Progenitor cell of endocrine pancreas (in vitro differentiated cells): ENCODE results near the gene C11orf42. TPM values are rescaled to one million over a fixed set of nuclear protein-coding genes. Genes with fewer than 3 reads are reported as not detected.

Experiments
- DNase-seq: peaks from one replicate; pipeline ENCODE4 v3.0.0; 2021; ENCODE audit warnings: low spot score; ENCODE audit not compliant: unreplicated experiment
- H3K27ac Mint-ChIP-seq: 2 replicates; pipeline ENCODE4 v1.8.0; 2021; ENCODE audit warnings: mild to moderate bottlenecking, moderate library complexity, mixed read lengths
- H3K27me3 Mint-ChIP-seq: 2 replicates; pipeline ENCODE4 v1.8.0; 2021; ENCODE audit warnings: mixed read lengths
- H3K36me3 Mint-ChIP-seq: 2 replicates; pipeline ENCODE4 v1.8.0; 2022; ENCODE audit warnings: mixed read lengths; ENCODE audit not compliant: insufficient read depth
- H3K4me1 Mint-ChIP-seq: 2 replicates; pipeline ENCODE4 v1.8.0; 2021; ENCODE audit warnings: low read depth, mixed read lengths
- H3K4me3 Mint-ChIP-seq: 2 replicates; pipeline ENCODE4 v1.8.0; 2021; ENCODE audit warnings: low read depth, mild to moderate bottlenecking, moderate library complexity, mixed read lengths
- H3K9me3 Mint-ChIP-seq: 2 replicates; pipeline ENCODE4 v1.8.0; 2021; ENCODE audit warnings: low read depth, mixed read lengths
- CTCF ChIP-seq: fragments of 200-600 bp; sonication (generic); IDR thresholded peaks from one replicate; pipeline ENCODE4 v1.5.0; 2021; ENCODE audit warnings: antibody characterized with exemption, mild to moderate bottlenecking; ENCODE audit not compliant: unreplicated experiment
- total RNA-seq: library from RNA; stranded (reverse); gene quantifications from 2 replicates; pipeline ENCODE4 v1.2.1, GENCODE V29; 2021

The C11orf42 gene
- total RNA-seq, 1 donor from 2014 or later = not detected

GRCh38 chr11:6209801-6210200, 4.4 kb downstream of the C11orf42 start:
- no peak for DNase-seq
- Mint-ChIP-seq H3K4me3 (no peak overlapping the region), H3K4me1 (no peaks in the 10 kb centered on the region), H3K27ac (no peak overlapping the region), H3K9me3 (no peaks in the 10 kb centered on the region), H3K27me3 (no peaks in the 10 kb centered on the region), H3K36me3 (peaks cover 8% of the 10 kb centered on the region)
- no peak for TF ChIP-seq CTCF

- DNase-seq = no peak
- H3K4me1 Mint-ChIP-seq = no peaks in the 10 kb centered on the region
- no peak overlapping the region for H3K4me3 Mint-ChIP-seq
- no peaks in the 10 kb centered on the region for H3K27me3 Mint-ChIP-seq
- peaks cover 9% of the 10 kb centered on the region for H3K36me3 Mint-ChIP-seq
- no peaks in the 10 kb centered on the region for H3K9me3 Mint-ChIP-seq
- TF ChIP-seq CTCF = no peak
- no peak overlapping the region for H3K27ac Mint-ChIP-seq
Measured at GRCh38 chr11:6210274-6210955, 5.1 kb downstream of the C11orf42 start.

GRCh38 chr11:6214530-6214929, 9.2 kb downstream of the C11orf42 start:
- Mint-ChIP-seq H3K27me3 (no peaks in the 10 kb centered on the region), H3K9me3 (no peaks in the 10 kb centered on the region), H3K4me3 (no peak overlapping the region), H3K4me1 (no peaks in the 10 kb centered on the region), H3K27ac (no peak overlapping the region), H3K36me3 (peaks cover 9% of the 10 kb centered on the region)
- TF ChIP-seq CTCF = no peak
- DNase-seq = no peak

GRCh38 chr11:6216501-6216900, 11.1 kb downstream of the C11orf42 start:
- Mint-ChIP-seq H3K27ac (no peak overlapping the region), H3K9me3 (no peaks in the 10 kb centered on the region), H3K36me3 (peaks cover 8% of the 10 kb centered on the region), H3K4me1 (no peaks in the 10 kb centered on the region), H3K27me3 (no peaks in the 10 kb centered on the region), H3K4me3 (no peak overlapping the region)
- DNase-seq = no peak
- no peak for TF ChIP-seq CTCF

GRCh38 chr11:6217722-6218121, 12.4 kb downstream of the C11orf42 start:
- Mint-ChIP-seq H3K4me3 (no peak overlapping the region), H3K27ac (no peak overlapping the region), H3K27me3 (no peaks in the 10 kb centered on the region), H3K36me3 (peaks cover 12% of the 10 kb centered on the region), H3K4me1 (no peaks in the 10 kb centered on the region), H3K9me3 (no peaks in the 10 kb centered on the region)
- no peak for TF ChIP-seq CTCF
- no peak for DNase-seq
